ENCODE measurements around the gene UTY.
A peak's percentile ranks its signal among the peaks of the same experiment; 100 is the strongest.

Gene UTY

DNA sequence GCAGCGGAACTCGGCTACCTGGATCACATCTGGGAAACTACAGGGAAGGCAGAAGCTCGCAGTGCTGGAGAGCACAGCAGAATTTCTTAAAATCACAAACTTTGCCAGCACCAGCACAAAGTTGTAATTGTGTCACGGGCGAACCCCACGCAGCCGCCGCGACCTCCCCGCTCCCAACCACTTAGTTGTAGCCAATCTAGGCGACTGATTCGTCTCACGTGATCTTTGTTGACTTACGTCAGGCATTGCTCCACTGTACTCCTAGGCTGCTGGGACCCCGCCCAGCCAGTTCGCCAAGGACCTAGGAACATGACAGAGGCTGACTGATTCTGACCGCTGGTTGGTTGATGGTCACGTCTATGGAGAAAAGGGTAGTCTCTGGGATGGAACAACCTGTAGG is at the start of gene UTY:
Gene UTY (minus strand): TSS at position 206 of the 400 bp plus-strand sequence. CDS start 368 bp downstream, outside the sequence.
- DNase-seq (ENCODE audit: low spot score) = peak; percentile 70

DNA sequence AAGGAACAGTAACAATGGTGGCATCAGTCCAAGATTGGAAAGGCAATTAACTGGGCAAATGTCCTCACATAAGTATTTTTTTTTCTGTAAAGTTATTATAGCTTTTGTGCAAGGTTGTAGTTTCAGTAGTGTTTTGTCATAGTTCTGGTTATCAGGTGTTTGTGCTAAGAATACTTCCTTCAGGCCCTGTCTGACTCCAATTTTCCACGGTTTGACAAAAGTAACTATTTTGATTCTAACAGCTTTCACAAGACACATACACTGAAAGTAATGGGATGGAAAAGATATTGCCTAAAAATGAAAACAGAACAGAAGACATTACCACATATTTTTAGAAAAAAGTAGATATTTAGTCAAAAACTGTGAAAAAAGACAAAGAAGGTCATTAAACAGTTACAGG is 40.6 kb upstream of the UTY start:
- no peak for DNase-seq (ENCODE audit: low spot score)

DNA sequence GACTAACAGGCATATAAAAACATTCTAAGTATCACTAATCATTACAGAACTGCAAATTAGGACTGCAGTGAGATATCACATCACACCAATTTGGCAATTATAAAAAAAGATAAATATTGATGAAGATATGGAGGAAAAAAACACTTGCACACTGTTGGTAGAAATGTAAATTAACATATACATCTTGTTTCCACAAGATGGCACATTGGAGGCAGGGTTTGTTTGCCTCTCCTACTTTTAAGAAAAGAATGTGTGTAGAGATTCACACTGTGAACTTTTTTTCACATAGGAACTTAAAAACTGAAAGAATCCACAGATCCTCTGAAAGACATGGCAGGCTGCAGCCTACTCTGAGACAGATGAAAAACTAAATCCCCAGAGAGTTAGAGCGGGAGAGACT is 21.4 kb upstream of the UTY start:
- no peak for DNase-seq (ENCODE audit: low spot score)

DNA sequence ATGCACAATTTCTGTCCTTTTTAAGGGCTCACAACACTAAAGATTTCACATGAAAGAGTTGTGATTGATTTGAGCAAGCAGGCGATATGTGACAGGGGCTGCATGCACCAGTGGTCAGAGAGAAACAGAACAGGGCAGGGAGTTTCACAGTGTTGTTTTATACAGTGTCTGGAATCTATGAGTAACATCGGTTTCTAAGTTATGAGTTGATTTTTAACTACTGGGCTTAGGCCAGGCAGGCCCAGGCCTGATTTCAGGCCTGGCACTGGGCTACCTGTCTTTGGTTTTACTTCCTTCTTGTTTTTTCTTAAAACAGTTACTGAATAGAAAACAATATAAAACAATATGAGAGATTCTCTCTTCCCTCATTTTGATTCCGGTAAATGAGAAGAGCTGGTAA is 13.9 kb upstream of the UTY start:
- no peak for DNase-seq (ENCODE audit: low spot score)

DNA sequence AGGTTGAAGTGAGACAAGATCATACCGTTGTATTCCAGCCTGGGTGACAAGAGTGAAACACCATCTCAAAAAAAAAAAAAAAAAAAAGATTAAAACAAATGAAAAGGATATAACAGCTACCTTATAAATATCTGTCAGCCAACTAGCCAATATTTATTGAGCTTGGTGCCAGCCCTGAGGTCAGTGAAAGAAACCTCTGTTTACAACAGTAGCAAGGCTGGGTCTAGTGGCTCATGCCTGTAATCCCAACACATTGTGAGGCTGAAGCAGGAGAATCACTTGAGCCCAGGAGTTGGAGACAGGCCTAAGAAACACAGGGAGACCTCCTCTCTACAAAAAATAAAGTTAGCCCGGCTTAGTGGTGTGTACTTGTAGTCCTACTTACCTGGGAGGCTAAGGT is 12.6 kb upstream of the UTY start:
- DNase-seq (ENCODE audit: low spot score) = no peak

DNA sequence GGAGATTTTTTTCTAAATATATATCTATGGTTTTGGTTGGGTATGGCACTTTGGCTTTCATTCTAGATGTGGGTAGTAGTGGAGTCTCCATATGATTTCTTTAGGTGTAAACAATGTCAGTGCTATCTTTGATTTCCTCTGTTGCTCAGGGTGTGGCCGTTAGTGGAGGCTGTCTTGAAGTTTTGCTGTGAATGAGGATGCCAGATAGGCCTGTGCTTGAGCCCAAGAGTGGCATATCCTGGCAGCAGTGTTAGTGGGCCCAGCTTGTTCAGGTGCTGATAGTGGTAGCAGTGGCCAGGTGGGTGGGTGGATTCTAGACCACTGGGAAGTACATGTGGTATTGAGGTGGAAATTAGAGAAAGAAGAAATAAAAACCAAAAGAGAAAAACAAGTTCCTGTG is 8.9 kb upstream of the UTY start:
- DNase-seq (ENCODE audit: low spot score) = no peak

DNA sequence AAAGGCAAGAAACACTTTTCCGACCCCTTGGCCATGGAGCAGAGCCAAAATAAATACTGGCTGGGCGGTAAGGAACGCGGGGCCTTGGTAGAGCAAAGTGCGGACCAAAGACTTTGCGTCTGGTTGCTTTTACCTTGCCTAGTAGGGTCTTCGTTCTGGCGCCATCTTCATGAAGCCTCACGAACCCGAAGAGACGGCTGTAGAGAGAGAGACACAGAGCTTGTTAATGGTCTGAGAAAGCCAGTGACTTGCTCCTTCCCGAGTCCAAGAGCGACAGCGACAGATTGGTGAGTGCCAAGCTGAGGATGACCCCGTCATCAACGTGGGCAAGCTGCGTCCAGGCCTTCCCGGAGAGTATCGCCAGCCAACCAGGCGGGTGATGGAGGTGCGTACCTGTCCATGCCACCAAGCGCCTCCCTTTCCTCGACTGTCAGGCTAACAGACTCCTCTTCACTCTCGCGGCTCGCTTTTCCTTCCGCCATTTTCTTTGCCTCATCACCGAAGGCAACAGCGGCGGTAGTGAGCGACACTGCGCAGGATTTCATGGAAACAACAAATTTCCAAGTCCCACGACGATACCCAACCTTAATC is 617 bp downstream of the UTY start:
- DNase-seq (ENCODE audit: low spot score) = peak; percentile 15

DNA sequence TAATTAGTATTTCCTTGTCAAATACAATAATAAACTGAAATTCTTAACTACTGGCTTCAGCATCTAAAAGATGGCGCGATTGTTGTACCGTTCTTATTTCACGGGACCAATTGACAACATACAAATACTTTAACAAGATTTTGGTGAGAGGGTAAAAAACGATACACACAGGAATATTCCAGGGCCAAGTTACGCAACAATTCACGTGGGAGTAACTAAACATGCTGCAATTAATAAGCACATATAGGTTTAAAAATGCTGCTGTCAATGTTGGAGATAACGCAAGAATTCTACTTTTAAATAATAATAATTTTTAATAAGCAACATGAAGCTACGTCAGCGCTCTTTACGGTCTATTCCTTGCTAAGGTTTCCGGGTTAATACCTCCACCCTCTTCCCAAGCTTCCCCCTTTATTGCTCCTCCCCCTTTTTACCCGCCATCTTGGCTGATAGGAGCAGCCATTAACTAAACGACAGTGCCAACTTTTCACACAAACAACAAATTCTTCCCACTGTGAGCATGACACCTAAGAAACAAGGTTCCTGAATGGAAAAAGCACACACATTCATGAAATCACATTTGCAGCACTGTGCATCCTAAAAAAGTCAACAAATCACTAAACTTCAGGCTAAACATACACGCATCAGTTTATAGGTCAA is 1.6 kb downstream of the UTY start:
- DNase-seq (ENCODE audit: low spot score) = peak; percentile 47

DNA sequence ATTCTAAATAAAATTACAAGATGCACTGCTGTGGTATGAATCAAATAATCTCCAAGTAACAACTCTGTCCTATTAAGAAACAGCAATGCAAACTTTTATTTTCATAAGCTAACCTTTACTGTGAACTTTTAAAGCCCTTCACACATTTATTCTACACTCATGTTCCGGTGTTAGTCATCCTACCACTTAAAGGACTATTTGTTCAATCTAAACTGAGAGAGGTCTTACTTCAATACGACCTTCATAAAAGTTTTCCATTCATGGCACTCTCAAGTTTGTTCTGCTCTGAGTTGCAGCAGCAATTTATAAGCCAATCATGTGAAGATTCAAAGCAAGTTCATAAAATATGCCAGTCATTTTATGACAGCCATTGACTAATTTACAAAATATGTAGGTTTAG is 4.8 kb downstream of the UTY start:
- no peak for DNase-seq (ENCODE audit: low spot score)

DNA sequence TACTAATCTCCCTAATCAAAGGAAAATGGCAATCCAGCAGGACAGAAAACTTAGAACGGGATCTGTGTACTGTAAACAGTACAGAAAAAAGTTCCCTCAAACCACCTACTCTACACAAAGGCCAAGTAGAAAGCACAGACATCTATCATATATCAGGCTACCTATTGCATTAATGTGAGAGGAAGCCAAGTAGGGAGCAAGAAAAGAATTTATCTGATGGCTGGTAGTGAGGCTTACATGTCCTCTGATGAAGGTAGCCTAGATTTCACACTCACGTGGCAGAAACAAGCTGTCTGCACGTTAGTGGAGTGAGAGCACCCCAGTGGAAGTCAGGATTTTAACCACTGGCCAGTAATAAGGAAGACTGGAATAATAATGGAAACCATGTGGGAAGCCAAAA is 28.3 kb downstream of the UTY start:
- DNase-seq (ENCODE audit: low spot score) = no peak

DNA sequence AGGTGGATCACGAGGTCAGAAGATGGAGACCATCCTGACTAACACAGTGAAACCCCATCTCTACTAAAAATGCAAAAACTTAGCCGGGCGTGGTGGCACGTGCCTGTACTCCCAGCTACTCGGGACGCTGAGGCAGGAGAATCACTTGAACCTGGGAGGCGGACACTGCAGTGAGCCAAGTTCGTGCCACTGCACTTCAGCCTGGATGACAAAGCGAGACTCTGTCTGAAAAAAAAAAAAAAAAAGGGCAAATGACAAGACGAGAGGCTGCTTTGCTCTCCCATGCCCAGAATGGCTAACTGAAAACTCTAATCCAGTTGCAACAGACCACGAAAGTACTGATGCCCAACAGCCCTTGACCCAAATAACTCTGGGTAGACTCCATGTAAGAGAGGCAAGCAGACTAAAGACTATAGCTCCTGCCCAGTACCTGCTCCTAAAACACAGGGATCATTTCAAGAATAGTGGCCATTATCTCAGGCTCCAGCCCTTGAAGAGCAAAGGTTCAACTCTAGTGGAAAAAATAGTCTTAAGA is 29.2 kb downstream of the UTY start:
- DNase-seq (ENCODE audit: low spot score) = no peak

DNA sequence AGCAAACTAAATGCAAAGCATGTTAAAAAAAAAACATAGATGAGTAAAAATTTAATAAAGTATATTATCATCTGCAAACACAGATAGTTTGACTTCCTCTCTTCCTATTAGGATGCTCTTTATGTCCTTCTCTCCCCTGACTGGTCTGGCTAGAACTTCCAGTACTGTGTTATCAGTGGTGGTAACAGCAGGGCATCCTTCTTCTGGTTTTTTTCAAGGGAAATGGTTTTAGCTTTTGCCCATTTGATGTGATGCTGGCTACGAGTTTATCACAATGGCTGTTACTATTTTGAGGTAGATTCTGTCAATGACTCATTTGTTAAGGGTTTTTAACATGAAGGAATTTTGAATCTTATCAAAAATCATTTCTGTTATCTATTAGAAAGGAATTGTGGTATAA is 34.3 kb downstream of the UTY start:
- no peak for DNase-seq (ENCODE audit: low spot score)

DNA sequence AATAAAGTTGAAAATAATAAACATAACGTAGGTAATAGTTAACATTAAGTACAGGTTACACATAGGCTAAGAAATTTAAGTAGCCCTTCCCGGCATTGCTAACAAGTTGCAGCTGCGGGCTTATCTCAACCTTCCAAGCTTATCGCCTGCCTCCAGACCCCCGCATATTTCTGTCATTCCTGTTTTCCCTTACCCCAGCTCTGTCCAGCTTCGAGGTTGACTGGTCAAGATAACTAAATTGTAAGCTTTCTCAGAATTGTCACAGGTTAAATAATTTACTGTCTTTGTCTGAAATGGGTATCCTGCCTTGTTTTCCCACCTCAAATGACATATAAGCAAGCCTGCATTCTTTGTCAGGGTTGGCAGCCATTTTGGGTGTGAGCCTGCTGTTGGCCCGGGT is 36.7 kb downstream of the UTY start:
- no peak for DNase-seq (ENCODE audit: low spot score)

DNA sequence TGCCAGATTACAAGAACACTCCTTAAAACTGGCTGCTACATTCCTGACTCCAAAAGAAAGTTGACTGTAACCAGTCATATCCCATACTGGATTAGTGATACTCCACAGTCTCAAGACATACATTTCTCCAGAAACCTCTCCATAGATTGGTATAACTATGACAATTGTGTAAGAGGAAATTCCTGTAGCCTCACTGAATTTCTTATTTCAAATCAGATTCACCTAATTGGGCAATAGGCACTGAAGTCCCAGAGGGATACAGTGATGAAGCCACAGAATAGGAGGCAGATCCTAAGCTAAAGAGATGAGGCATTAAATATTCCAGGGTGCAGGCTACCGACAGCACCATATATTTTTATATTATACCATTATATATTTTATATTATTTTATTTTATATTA is 39.0 kb downstream of the UTY start:
- no peak for DNase-seq (ENCODE audit: low spot score)

DNA sequence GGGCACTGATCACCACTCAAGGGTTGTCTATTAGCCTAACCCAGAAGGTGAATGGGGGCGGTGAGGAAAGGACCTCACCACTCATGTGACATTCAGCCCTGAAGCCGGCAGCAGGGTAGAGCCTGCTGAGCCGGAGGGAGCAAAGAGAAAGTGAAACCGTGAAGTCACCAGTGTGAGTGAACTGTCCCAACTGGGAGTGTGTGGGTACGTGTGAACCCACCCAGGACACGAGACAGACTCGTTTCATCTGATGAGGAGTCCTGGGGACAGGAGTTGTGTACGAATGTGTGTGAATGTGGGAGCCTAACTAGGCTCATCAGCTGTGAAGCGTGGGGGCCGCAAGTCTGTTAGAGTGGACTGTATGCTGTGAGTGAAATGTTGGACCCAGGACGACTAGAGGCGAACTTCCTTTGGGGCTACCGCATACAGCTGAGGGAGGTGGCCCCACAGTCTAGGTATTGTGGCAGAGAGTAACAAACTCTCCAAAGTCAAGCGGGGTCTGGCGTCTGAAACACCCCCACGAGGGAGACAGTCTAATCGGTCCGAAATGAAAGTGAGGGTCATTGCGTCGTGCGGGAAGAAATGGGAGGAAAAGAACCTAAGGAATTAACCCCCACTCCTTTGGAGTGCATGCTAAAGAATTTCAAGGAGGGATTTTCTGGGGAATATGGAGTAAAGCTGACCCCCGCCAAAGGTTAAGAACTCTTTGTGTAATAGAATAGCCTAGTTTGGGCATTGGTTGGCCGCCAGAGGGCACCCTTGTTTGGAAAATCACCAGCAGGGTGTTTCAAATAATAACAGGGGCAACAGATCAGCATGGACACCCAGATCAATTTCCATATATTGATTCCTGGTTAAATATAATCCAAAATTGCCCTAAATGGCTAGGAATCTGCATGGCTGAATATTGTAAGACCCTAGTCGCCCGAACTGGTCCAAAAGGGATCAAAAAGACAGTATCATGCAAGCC is 43.6 kb downstream of the UTY start:
- peak; percentile 17 for DNase-seq (ENCODE audit: low spot score)

DNA sequence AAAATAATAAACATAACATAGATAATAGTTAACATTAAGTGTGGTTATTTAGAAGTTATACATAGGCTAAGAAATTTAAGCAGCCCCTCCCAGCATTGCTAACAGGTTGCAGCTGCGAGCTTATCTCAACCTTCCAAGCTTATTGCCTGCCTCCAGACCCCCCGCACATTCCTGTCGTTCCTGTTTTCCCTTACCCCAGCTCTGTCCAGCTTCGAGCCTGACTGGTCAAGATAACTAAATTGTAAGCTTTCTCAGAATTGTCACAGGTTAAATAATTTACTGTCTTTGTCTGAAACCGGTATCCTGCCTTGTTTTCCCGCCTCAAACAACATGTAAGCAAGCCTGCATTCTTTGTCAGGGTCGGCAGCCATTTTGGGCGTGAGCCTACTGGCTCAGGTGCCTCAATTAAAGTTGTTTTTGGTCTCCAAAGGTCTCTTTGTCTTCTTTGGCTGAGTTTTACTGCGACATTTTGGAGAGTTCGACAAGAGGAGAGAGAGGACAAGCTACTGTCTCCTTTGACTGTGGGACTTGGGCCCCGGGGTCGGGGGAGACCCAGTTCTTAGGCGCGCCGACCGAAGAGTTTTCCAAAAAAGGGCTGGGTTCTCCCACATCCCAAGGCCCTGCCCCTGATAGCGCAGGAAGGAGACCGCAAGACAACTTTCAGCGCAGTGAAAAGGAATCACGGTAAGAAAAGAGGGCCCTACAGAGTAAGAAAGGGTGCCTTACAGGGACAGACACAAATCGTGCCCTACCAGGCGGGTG is 44.4 kb downstream of the UTY start:
- no peak for DNase-seq (ENCODE audit: low spot score)

DNA sequence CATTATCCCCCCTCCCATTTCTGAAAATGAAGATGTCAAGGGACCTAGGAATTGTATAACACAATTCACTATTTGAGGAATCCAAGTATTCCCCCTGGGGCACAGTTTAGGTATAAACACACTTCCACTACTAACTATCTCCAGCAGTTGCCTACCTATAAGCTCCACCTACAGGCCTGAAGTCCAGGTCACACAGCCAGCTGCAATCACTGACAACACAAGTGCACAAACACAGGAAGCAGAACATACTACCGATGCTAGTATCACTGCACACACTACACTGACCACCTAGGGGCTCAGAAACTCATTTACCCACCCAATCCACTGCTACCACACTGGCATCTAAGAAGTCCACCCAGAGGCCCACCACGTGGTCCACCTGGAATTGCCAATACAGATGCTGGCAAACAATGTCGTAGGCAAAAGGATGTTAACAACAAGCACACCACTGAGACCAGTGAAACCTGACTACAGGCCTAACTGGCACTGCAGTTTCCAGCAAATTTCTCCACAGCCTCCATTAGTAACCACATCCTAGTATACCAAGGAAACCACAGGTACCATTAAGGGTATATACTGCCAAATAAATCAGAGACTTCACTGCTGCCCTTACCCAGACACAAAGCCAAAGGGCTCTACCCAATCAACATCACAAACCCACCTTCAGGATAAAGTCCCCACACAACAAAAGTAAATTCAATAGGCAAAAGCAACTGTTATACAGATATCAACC is 47.4 kb downstream of the UTY start:
- no peak for DNase-seq (ENCODE audit: low spot score)

DNA sequence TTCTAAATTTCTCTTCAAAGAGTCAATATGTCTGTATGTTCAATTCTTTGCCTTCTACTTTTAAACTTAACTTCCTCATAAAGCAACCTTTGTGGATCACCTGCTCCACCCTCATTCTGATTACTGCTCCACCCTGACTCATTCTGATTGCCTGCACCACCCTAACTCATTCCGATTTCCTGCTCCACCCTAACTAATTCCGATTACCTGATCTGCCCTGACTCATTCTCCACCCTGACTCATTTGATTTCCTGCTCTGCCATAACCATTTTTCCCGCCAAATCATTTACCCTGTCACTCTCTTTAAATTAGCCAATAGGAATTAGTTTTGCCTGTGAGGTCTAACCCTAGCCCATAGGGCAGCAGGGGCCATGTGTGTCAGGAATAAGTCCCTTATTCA is 50.3 kb downstream of the UTY start:
- no peak for DNase-seq (ENCODE audit: low spot score)

DNA sequence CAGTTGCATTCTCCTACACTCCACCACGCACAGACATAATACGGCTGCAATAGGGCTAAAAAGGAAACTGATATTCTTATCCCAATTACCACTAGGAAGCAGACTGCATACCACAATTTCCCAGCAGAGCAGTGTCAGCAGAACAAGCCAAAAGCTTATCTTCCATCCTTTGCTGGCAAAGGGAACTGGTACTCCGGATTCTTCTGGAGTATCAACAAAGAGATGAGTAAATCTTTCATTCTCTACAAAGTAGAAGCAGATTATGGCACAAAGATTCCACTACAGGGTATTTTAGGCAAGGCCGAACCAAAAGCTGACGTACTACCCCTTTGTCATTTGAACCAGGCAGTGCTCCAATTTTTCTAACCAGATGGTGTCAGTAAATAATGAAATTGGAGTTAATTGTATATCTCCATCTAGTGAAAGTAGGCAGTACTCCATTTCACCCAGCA is 56.5 kb downstream of the UTY start:
- DNase-seq (ENCODE audit: low spot score) = no peak

DNA sequence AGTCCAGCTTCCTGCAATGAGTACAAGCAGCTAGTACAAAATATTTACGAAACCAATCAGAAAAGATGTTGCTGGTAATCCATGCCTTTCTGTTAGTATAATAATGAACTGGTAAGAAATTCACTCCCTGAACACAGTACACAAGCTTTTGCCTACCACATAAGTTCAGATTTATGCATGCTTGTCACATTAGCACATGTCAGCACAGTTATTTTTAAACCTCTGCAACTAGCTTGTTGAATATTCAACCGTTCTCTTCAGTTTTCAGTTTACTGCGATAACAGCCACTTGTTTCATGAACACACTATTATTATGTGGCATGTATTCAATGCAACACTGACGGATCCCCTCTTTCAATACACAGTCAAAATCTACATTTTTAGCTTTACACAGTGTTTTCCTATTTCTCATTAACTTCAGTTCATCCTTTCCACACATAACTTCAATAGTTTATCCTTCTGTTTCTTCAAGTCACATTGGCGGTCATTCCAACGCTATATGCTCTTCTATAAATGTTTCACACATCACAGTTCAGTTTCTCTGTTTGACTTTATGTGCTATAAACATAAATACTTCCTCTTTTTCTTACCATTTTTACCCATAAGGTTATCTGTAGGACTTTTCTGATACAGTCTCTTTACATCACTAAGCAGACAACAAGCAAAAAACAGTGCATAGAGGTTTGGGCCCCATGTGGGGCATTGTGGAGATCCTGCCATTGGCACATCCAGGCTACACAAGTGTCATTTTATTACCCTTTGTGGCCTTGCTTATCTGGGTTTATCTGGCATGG is 62.8 kb downstream of the UTY start:
- peak; percentile 6 for DNase-seq (ENCODE audit: low spot score)

Data from germinal center (tissue), 1 donor.